HL-60/S4 (cell line): ENCODE results near the gene YAP1.

Source experiments
- in situ Hi-C: fragments of 300-500 bp; cut with MboI; formaldehyde crosslinking; loops from 2 replicates; pipeline ENCODE4 v1.14.3; 2022; ENCODE audit warnings: low sequenced_read_pairs

Gene YAP1

GRCh38 chr11:102109896-102110760, at the start of gene YAP1:
YAP1 (plus strand) TSS chr11:102110447; CDS start chr11:102110849, 402 bp downstream.
- in situ Hi-C loops = no loop called here

DNA sequence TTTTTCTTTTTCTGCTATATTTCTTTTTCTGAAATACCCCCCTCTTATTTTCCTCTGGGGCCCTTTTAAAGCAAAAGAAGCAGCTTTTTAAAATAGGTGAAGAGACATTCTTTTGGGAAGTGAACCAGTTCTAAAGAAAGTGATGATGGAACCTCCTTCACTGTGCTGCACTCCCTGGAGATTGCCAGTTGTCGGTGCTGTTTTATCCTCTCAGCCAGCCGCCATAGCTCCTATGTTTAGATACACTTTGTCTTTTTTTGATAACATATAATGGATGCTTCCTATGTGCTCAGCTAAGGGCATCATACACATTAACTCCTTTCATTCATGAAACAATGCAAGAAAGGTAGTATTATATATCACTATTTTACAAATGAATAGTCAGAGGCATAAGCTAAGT, 49.0 kb upstream of the YAP1 start:
- in situ Hi-C loops = no loop called here

- in situ Hi-C loops = no loop called here
Observed at GRCh38 chr11:102062106-102062505, 48.1 kb upstream of the YAP1 start.

DNA sequence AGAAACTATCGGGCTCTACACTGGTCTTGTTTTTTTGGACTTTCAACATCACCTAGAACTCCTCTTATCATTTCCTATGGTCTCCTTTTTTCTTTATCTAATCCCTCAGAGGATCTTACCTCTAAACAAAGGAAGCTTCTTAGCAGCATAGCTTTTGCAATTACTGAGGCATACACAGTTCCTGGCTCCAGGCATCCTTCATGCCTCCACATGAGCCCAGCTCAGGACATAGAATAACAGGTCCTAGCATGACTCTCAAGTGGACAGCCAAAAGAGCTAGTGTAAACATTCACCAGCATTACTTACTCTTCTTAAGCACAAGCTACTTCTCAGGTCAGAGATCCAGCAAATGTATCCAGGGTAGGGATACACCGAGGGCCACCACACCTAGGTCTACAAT, 45.9 kb upstream of the YAP1 start:
- in situ Hi-C loops = no loop called here

DNA sequence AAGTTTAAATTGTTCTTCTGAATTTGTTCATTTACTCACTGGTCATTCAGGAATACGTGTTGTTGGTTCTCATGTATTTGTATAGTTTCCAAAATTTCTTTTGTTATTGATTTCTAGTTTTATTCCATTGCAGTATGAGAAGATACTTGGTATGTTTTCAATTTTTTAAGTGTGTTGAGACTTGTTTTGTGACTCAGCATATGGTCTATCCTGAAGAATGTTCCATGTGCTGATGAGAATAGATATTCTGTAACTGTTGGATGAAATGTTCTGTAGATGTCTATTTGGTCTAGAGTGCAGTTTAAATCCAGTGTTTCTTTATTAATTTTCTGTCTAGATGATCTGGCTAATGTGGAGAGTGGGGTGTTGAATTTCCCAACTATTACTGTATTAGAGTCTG, 39.5 kb upstream of the YAP1 start:
- in situ Hi-C loops = no loop called here

GRCh38 chr11:102071497-102072472, 38.5 kb upstream of the YAP1 start:
- in situ Hi-C loops = no loop called here

DNA sequence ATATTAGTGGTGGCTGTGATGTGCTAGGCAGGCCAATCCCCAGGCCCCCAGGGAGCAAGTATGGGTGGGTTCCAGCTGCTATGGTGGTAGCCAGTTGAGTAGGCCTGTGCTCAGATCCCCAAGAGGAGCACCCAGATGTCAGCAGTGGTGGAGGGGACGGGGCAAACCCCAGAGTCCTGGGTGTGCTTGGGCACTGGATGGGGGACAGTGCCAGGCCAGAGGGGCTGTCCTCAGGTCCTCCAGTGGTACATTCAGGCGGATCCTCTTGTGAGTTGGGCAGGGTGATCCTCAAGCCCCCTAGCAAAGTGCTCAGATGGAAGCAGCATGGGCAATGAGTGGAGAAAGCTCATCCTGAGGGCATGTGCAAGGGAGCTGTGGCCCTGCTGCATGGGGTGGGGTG, 37.0 kb upstream of the YAP1 start:
- in situ Hi-C loops = no loop called here

DNA sequence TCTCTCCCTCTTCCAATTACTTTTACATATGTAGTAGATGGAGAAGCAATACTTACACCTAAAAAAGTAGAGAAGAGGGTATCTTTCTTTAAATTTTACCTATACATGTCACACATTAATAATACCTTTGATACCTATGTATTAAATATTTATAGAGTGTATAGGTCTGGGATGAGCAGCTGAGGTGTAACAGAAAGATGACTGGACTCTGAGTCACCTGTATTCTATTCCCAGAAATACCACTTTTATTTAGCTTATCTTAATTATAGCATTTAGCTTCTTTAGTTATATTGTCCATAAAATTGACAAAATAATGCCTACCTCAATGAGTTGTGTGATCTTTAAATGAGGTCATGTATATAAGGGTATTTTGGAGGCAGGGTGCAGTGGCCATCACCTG, 30.6 kb upstream of the YAP1 start:
- in situ Hi-C loops = no loop called here

DNA sequence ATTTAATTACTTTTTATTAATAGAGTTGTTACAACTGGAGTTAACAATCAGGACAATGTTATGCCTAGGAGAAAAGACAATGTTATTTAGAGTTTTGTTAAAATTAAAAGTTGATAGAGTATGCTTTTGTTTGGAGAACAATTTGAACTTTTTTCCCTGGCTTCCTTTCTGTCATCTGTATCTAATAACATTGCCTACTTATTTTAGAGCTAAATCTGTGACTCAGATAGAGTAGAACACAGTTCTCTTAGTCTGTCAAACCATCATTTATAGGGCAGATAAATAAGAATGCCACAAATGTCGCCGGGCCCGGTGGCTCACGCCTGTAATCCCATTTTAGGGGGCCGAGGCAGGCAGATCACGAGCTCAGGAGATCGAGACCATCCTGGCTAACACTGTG, 28.9 kb upstream of the YAP1 start:
- in situ Hi-C loops = no loop called here

DNA sequence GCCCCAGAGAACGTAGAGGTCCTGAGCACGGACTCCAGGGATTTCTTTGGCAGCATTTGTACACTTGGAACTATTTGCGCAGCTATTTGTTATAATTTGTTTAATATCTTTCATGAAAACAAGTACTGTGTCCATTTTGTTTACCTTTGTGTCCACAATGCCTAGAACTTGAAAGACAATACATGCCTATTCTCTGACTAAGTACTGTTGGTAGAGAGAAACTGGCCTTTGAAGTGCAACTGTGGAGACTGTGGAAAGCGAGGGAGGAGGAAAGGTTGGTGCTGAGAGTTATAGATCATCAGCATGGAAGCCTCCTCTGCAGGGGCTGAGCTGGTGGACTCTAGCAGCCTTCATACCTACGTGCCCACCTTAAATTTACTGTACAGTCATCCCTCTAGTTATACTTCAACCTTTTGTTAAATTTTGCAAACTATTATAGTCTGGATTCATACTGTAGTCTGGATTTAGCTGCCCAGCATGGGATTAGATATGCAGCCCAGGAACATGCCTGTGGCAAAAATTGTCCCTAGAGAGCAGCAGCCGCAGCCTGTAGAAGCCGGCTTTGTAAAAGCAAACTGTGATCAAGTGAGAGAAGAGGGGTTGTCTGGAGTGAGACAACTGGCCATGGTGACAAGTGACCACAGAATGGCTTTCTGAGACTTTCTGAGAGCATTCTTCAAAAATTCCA, 24.2 kb upstream of the YAP1 start:
- in situ Hi-C loops = no loop called here

GRCh38 chr11:102097186-102097585, 13.1 kb upstream of the YAP1 start:
- in situ Hi-C loops = no loop called here

DNA sequence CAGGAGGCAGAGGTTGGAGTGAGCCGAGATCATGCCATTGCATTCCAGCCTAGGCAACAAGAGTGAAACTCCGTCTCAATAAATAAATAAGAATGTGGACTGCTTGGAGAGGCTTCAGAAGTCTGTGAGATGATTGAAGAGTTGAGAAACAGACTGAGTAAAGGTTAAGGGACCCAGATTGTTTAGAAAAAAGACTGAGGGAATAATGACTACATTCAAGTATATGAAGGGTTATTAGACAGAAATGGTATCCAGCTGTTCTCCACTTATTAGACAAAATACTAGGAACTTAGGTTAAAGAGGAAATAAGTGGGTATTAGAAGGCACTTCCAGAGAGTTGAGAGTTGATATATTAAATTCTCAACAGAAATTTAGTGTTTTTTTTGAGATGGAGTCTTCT, 10.5 kb upstream of the YAP1 start:
- in situ Hi-C loops = no loop called here

DNA sequence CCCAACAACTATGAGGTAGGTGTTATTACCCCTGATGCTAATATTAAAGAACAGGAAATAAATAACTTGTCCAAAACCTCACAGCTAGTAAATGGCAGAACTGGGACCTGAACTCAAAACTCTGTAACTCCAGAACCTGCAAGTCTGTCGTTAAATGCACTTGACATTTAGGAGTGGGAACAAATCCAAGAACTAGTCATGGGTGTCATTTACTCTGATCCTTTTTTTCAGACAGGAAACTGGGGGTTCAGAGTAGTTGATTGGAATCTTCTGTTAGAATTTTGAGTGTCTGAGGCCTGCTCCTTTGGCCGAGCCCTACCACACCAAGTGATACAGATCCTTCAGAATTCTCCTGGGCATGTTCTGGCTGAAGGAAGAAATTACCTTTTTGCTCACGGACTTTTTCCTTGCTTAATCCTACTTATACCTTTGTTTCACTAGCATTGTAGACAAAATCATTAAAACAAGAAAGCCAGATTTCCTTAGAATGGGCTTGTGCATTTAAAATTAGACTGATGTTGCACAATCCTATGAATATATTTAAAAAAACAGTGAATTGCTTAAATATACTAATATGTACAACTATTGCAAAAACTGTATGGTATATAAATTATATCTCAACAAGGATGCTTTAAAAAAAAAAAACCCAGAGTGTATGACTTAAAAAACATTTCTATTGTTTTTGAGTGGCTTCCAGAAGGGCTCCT, 1.4 kb upstream of the YAP1 start:
- in situ Hi-C loops = no loop called here

DNA sequence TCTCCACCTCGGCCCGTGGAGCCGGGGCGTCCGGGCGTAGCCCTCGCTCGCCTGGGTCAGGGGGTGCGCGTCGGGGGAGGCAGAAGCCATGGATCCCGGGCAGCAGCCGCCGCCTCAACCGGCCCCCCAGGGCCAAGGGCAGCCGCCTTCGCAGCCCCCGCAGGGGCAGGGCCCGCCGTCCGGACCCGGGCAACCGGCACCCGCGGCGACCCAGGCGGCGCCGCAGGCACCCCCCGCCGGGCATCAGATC, 439 bp downstream of the YAP1 start:
- in situ Hi-C loops = no loop called here

DNA sequence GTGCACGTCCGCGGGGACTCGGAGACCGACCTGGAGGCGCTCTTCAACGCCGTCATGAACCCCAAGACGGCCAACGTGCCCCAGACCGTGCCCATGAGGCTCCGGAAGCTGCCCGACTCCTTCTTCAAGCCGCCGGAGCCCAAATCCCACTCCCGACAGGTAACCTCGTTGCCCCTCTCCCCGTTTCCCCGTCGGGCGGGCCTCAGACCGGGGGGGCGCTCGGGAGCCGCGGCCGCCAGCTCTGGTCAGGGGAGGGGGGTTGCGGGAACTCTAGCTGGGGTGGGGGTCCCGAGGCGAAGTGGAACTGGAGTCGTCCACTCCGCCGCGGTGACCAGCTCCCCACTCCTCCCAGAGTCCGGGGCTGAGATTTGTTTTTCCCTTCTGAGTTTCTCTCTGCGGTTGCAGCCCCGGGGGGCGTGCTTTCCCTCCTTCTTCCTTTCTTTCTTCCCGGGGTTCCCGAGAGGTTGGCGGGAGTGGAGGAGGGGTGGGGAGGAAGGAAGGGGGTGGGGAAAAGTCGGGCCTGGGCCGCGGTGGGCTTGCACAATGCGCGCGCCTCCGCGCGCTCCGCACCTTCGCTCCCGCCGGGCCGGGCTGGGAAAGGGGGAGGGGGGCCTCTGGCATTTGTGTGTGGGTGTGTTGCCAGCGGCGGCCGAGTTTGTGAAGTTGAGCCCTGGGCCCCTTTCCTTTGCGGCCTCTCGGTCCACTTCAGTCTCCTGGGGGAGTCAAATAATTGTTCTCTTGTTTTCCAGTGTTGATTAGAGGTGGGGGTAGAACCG, 952 bp downstream of the YAP1 start:
- in situ Hi-C loops = no loop called here

DNA sequence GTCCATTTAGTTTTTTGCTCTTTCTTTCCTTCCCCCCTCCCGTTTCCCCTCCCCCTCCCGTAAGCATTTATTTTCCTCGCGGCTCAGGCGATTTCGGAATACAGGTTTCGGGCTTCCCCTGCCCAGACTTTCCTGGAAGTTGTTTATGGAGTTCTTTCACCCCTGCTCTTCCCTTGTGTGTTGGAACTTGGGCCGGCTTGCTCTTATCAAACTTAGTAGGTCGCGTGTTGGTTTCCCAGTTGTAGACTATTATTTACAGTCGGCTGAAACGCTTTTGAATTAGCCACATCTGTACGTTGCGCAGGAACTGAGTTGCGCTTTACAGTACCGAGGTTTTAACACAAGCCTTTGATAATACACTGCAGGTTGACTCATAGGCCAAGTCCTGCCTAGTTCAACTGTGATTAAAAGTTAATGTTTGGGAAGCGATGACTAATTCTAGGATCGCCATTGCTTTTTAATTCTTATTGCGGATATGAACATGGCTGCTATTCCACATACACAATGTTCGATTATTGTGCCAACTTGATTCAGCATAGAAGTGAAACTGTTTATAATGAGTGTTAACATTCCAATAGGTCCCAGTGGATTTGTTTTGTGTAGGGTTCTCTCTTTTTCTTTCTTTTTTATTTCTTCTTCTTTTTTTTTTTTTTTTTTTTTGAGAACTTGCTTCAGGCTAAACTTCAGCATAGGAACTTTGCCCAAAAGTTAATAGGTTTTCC, 1.7 kb downstream of the YAP1 start:
- in situ Hi-C loops = no loop called here

DNA sequence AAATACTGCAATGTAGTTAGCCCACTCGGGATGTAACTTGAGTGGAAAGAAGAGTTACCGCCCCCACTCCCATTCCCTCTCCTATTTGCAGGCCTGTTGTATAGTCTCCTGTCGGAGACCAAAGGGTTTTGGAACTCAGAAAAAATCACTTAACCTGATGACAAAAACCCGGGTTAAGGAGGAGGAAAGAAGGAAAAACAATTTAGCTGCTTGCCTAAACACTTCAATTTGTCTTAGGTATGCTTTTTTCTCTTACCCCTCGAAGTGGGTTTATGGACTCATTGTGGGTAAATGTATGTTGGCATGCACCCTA, 2.2 kb downstream of the YAP1 start:
- in situ Hi-C loops = no loop called here

GRCh38 chr11:102114032-102114431, 3.8 kb downstream of the YAP1 start:
- in situ Hi-C loops = no loop called here

DNA sequence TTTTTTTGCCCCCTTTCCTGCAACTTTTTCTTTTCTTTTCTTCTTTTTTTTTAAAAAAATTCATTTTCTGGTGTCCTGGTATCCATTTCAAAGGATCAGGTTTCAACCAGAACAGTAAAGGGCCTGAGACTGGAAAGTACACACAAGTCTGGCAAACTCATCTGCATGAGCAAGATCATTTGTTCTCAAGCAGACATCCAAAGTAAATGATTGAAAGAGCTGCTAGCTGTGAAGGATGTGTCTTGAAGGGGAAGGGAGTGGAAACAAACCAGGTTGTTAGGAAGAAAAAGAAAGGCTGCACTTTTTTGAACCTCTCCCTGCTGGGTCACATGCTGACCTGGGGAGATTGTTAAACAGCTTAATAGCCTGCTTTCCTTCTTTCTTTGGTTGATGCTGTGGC, 5.3 kb downstream of the YAP1 start:
- in situ Hi-C loops = no loop called here
